DMS53 treated with DMSO at 0.1 percent for 48 hours (cell line): ENCODE results near the gene ZNF408.
"Not testable (repeated sequence)": the region's sequence is repeated elsewhere in the genome, so short reads cannot be mapped to it uniquely, and the experiment has no call there.

Source experiments
- DNase-seq: peaks from one replicate; lab custom pipeline; 2025; ENCODE audit not compliant: unreplicated experiment; lab: John Stamatoyannopoulos, UW

Gene ZNF408

GRCh38 chr11:46700241-46701077 is at the start of gene ZNF408, which contains the start of gene ARHGAP1:
Gene ZNF408 (plus strand): TSS chr11:46701031. CDS start chr11:46701048, 17 bp downstream.
Gene ARHGAP1 (minus strand): TSS chr11:46700619. CDS start chr11:46696107, 4,512 bp downstream.
- peak; percentile 89 for DNase-seq

GRCh38 chr11:46655631-46656030 is 45.2 kb upstream of the ZNF408 start:
- no peak for DNase-seq

- no peak for DNase-seq
These were observed 43.6 kb upstream of the ZNF408 start for GRCh38 chr11:46657186-46657585.

GRCh38 chr11:46658259-46658658 is 42.6 kb upstream of the ZNF408 start:
- DNase-seq = no peak

- DNase-seq = no peak
These were observed 40.9 kb upstream of the ZNF408 start for GRCh38 chr11:46659908-46660307.

GRCh38 chr11:46661836-46662235 is 39.0 kb upstream of the ZNF408 start:
- DNase-seq = no peak

- no peak for DNase-seq
These were observed 38.5 kb upstream of the ZNF408 start for GRCh38 chr11:46662366-46662765.

- no peak for DNase-seq
These were observed 37.4 kb upstream of the ZNF408 start for GRCh38 chr11:46663277-46663940.

GRCh38 chr11:46664612-46665011 is 36.2 kb upstream of the ZNF408 start:
- DNase-seq = no peak

- no peak for DNase-seq
These were observed 35.5 kb upstream of the ZNF408 start for GRCh38 chr11:46665356-46665755.

GRCh38 chr11:46666516-46666915 is 34.3 kb upstream of the ZNF408 start:
- DNase-seq = no peak

- DNase-seq = no peak
These were observed 33.8 kb upstream of the ZNF408 start for GRCh38 chr11:46667043-46667481.

GRCh38 chr11:46668480-46669085 is 32.2 kb upstream of the ZNF408 start:
- no peak for DNase-seq

GRCh38 chr11:46669711-46670139 is 31.1 kb upstream of the ZNF408 start:
- no peak for DNase-seq

GRCh38 chr11:46670521-46670920 is 30.3 kb upstream of the ZNF408 start:
- not testable (repeated sequence) for DNase-seq

- DNase-seq = no peak
These were observed 28.9 kb upstream of the ZNF408 start for GRCh38 chr11:46671958-46672315.

- no peak for DNase-seq
These were observed 28.4 kb upstream of the ZNF408 start for GRCh38 chr11:46672381-46672839.

- no peak for DNase-seq
These were observed 26.9 kb upstream of the ZNF408 start for GRCh38 chr11:46673713-46674462.

GRCh38 chr11:46674463-46675287 is 26.2 kb upstream of the ZNF408 start:
- DNase-seq = no peak

GRCh38 chr11:46675288-46675851 is 25.5 kb upstream of the ZNF408 start:
- DNase-seq = no peak
